Suprapubic skin (tissue), 4 donors: ENCODE measurements around the gene PTPRN2. TPM values are rescaled to one million over a fixed set of nuclear protein-coding genes. Genes with fewer than 3 reads are reported as not detected.
A peak's percentile ranks its signal among the peaks of the same experiment; 100 is the strongest.

Experiments used
- DNase-seq, 2 donors: peaks; one replicate each; pipeline ENCODE4 v3.0.0-alpha.2; 2019; ENCODE audit warnings: low spot score in 2 of 2
- H3K27ac ChIP-seq: fragments of 200-600 bp; sonication (generic); one replicate; pipeline ENCODE4 v1.5.1; 2019
- H3K27me3 ChIP-seq: fragments of 200-600 bp; sonication (generic); one replicate; pipeline ENCODE4 v1.5.1; 2019
- H3K36me3 ChIP-seq: fragments of 200-600 bp; sonication (generic); one replicate; pipeline ENCODE4 v1.5.1; 2019
- H3K4me1 ChIP-seq: fragments of 200-600 bp; sonication (generic); one replicate; pipeline ENCODE4 v1.5.1; 2019
- H3K4me3 ChIP-seq: fragments of 200-600 bp; sonication (generic); one replicate; pipeline ENCODE4 v1.5.1; 2019; ENCODE audit warnings: mild to moderate bottlenecking
- H3K9me3 ChIP-seq: fragments of 200-600 bp; sonication (generic); one replicate; pipeline ENCODE4 v1.5.1; 2019
- EP300 ChIP-seq: sonication (generic); formaldehyde crosslinking; IDR thresholded peaks from one replicate; pipeline ENCODE4 v1.6.1; 2017; ENCODE audit warnings: antibody characterized with exemption
- POLR2A ChIP-seq, 2 donors: fragments of 450-650 bp; IDR thresholded peaks; one replicate each; pipeline ENCODE4 v1.6.1; 2017; ENCODE audit warnings: antibody characterized with exemption in 2 of 2, mild to moderate bottlenecking in 2 of 2, moderate library complexity in 2 of 2
- POLR2AphosphoS5 ChIP-seq, 3 donors: sonication (generic); formaldehyde crosslinking; IDR thresholded peaks; one replicate each; pipeline ENCODE4 v1.6.1; 2017; ENCODE audit warnings: antibody characterized with exemption in 3 of 3
- WGBS: methylation state at CpG from one replicate; pipeline ENCODE4 v1.1.5; 2018; 5-methylcytosine and 5-hydroxymethylcytosine counted together
- total RNA-seq, 4 donors: library from RNA; depleted of rRNA; stranded (reverse); fragments of >200 nt; gene quantifications; one replicate each; pipeline ENCODE4 v1.1.0, GENCODE V29; 2016
- TF ChIP-seq, protein P1 (sequence below), 2 donors: fragments of 200-600 bp in 1 of 2; fragments of 450-650 bp in 1 of 2; sonication (generic) in 1 of 2; IDR thresholded peaks; one replicate each; pipeline ENCODE4 v1.5.1; 2016 to 2019; ENCODE audit warnings: antibody characterized with exemption in 2 of 2, mild to moderate bottlenecking in 1 of 2, moderate library complexity in 1 of 2

Gene PTPRN2
- total RNA-seq, 4 donors from 2014 or later, result 0.23 to 1.8 (median 1.3) TPM

DNA sequence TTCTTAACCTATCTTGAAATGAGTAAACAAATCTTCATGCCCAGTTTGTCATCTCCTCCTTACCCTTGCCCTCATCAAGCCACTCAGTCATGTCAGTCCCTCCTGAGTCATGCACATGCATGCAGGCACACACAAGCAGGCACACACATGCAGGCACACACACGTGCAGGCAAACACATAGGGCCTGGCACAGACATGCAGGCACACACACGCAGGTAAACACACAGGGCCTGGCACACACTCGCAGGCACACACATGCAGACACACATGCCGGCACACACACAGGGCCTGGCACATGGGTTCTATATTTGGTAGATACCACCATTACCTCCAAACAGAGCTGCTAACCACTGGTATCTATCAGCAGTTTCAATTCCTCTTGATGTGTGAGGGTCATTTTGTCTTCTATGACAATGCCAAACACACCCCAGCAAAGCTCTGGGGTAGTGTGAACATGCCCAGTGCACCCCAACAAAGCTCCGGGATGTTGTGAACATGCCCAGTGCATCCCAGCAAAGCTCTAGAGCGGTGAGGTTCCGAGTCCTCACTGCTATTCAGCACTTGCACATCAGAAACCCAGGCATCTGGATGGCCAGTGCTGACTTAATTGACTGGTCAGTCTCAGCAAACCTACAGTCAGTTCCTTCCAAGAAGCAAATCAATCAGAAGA, 563.8 kb downstream of the PTPRN2 start:
- 77% methylated on average over 7 of the region's 7 CpGs for WGBS
- H3K27ac ChIP-seq, result no peak overlapping the region
- H3K9me3 ChIP-seq, result no peaks in the 10 kb centered on the region
- TF ChIP-seq POLR2A (IDR thresholded peaks at IDR 0.05) (no peak), POLR2AphosphoS5 (IDR thresholded peaks at IDR 0.05) (no peak), EP300 (no peak)
- TF ChIP-seq, protein P1, sequence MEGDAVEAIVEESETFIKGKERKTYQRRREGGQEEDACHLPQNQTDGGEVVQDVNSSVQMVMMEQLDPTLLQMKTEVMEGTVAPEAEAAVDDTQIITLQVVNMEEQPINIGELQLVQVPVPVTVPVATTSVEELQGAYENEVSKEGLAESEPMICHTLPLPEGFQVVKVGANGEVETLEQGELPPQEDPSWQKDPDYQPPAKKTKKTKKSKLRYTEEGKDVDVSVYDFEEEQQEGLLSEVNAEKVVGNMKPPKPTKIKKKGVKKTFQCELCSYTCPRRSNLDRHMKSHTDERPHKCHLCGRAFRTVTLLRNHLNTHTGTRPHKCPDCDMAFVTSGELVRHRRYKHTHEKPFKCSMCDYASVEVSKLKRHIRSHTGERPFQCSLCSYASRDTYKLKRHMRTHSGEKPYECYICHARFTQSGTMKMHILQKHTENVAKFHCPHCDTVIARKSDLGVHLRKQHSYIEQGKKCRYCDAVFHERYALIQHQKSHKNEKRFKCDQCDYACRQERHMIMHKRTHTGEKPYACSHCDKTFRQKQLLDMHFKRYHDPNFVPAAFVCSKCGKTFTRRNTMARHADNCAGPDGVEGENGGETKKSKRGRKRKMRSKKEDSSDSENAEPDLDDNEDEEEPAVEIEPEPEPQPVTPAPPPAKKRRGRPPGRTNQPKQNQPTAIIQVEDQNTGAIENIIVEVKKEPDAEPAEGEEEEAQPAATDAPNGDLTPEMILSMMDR (IDR thresholded peaks at IDR 0.05), result no peak
- H3K4me1 ChIP-seq, result no peaks in the 10 kb centered on the region
- H3K4me3 ChIP-seq, result no peak overlapping the region
- no peaks in the 10 kb centered on the region for H3K36me3 ChIP-seq
- DNase-seq, result peak in 1 of 2 donors; percentile 47
- H3K27me3 ChIP-seq, result no peaks in the 10 kb centered on the region

DNA sequence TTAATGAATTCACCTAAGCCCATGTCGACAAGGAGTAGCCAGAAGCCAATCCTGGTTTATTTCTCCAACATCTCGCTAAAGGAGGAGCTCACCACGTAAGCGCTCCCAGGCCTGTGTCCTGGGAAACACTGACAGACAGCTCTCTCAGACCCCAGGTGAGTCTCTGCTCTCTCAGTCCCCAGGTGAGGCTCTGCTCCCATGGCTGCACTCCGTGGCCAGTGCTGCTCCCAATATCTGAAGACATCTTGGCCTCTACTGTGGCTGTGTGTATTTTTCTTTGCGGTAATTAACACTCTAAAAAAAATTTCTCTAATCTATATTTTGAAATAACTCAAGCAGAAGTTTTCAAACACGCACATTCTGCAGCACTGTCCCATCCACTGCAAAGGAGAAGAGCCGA, 564.5 kb downstream of the PTPRN2 start:
- Histone ChIP-seq H3K4me1 (no peaks in the 10 kb centered on the region), H3K36me3 (no peaks in the 10 kb centered on the region), H3K27ac (no peak overlapping the region), H3K4me3 (no peak overlapping the region), H3K9me3 (no peaks in the 10 kb centered on the region), H3K27me3 (no peaks in the 10 kb centered on the region)
- 73% methylated on average over 8 of the region's 8 CpGs for WGBS
- peak; percentile 11 to 31 for DNase-seq
- TF ChIP-seq EP300 (no peak), POLR2A (IDR thresholded peaks at IDR 0.05) (no peak), POLR2AphosphoS5 (IDR thresholded peaks at IDR 0.05) (no peak)
- TF ChIP-seq, protein P1 (IDR thresholded peaks at IDR 0.05), result no peak

DNA sequence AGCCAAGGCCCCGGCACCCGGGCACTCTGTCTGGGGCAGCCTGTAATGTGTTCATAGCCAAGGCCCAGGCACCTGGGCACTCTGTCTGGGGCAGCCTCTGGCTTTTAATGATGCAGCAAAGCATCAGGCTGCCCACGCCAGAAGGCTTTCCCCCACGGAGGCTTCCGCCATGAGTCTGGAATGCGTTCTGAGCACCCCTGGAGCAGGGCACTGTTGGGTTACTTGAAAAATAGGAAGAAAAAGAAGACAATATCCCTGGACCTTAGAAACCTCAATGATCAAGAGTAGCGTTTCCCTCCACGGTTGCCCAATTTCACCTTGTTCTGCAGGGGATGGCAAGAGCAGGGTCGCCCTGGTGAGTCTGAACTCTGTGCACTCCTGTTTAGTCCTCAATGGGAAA, 565.0 kb downstream of the PTPRN2 start:
- no peak overlapping the region for H3K4me3 ChIP-seq
- WGBS, result 89% methylated on average over 7 of the region's 9 CpGs

DNA sequence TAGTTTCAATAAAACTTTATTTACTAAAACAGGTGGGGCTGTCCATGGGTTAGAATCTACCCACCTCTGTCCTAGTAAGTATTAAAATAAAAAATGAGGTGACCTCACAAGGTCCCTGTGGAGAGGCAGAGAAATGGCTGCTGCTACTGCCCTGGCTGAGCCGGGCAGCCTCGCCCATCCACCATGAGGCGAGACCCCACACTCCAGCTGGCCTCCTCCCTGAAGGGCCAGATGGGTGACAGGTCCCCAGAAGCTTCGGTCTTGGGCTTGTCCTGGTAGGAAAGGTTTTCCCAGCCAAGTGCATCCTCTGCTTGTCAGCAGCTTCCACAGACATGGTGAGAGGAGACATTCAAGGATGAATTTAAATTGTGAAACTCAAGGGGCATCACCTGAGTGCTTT, 565.8 kb downstream of the PTPRN2 start:
- no peaks in the 10 kb centered on the region for H3K9me3 ChIP-seq
- 85% methylated on average over 3 of the region's 4 CpGs for WGBS
- no peaks in the 10 kb centered on the region for H3K27me3 ChIP-seq
- no peak overlapping the region for H3K4me3 ChIP-seq
- DNase-seq, result peak in 1 of 2 donors; percentile 38
- H3K27ac ChIP-seq, result no peak overlapping the region
- no peak for TF ChIP-seq EP300
- no peaks in the 10 kb centered on the region for H3K36me3 ChIP-seq
- H3K4me1 ChIP-seq, result peaks cover 6% of the 10 kb centered on the region

More for the DNA sequence above, 565.0 kb downstream of the PTPRN2 start:
- no peak for TF ChIP-seq EP300
- TF ChIP-seq, protein P1 (IDR thresholded peaks at IDR 0.05), result no peak
- TF ChIP-seq POLR2A (IDR thresholded peaks at IDR 0.05), result no peak
- TF ChIP-seq POLR2AphosphoS5 (IDR thresholded peaks at IDR 0.05), result no peak
- Histone ChIP-seq H3K4me1 (no peaks in the 10 kb centered on the region), H3K27me3 (no peaks in the 10 kb centered on the region), H3K36me3 (no peaks in the 10 kb centered on the region), H3K9me3 (no peaks in the 10 kb centered on the region), H3K27ac (no peak overlapping the region)
- DNase-seq, result peak; percentile 6 to 49

DNA sequence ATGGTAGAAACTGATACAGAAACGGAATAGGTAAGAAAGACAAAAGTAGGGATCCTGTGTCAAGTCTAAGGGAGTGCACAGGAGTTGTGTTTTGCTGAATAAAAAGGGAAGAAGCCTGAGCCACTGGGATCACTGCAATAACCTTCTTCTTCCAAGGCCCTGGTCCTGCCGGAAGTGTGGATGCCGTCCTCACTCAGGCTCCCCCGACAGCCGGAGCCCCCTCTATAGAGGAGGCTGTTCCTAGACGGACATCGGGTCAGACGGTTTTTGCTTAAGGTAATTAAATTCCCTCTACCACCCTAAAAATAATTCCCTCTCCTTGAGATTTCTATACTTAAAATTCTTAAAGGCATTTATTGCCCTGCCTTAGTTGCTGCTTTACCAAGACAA, 566.9 kb downstream of the PTPRN2 start:
- no peak overlapping the region for H3K27ac ChIP-seq

More for the DNA sequence above, 566.9 kb downstream of the PTPRN2 start:
- H3K27me3 ChIP-seq, result peaks cover 5% of the 10 kb centered on the region
- no peak for DNase-seq
- no peaks in the 10 kb centered on the region for H3K9me3 ChIP-seq
- WGBS, result 94% methylated on average over 8 of the region's 8 CpGs
- H3K36me3 ChIP-seq, result no peaks in the 10 kb centered on the region
- no peak overlapping the region for H3K4me3 ChIP-seq
- TF ChIP-seq EP300, result no peak
- TF ChIP-seq POLR2A (IDR thresholded peaks at IDR 0.05), result no peak
- TF ChIP-seq, protein P1 (IDR thresholded peaks at IDR 0.05), result no peak
- no peak for TF ChIP-seq POLR2AphosphoS5 (IDR thresholded peaks at IDR 0.05)
- peaks cover 18% of the 10 kb centered on the region for H3K4me1 ChIP-seq
